ENCODE results near the gene DPYSL4.

GRCh38 chr10:132146941-132147915 is 39.5 kb upstream of the DPYSL4 start:
- TF ChIP-seq POLR2AphosphoS5 (IDR thresholded peaks at IDR 0.05; ENCODE audit: low read depth, low read length) (no peak), TAF1 (IDR thresholded peaks at IDR 0.05; ENCODE audit: low read depth, low read length) (no peak), POLR2A (IDR thresholded peaks at IDR 0.05; ENCODE audit: low read depth, low read length) (no peak), SPI1 (IDR thresholded peaks at IDR 0.05; ENCODE audit: low read depth, low read length) (no peak), POU2F2 (IDR thresholded peaks at IDR 0.05; ENCODE audit: low read depth, low read length) (no peak)

Measured in GM12891 (cell line).